NB4 (cell line): Measurements from ENCODE around the gene DGKI.

ENCODE experiments used
- MYC ChIP-seq: IDR thresholded peaks from 2 replicates; pipeline ENCODE4 v1.6.1; 2011; ENCODE audit warnings: low read depth, low read length
- TF ChIP-seq, protein P1 (sequence below): IDR thresholded peaks from one replicate; pipeline ENCODE4 v1.5.1; 2012; ENCODE audit warnings: low read depth, low read length

DNA sequence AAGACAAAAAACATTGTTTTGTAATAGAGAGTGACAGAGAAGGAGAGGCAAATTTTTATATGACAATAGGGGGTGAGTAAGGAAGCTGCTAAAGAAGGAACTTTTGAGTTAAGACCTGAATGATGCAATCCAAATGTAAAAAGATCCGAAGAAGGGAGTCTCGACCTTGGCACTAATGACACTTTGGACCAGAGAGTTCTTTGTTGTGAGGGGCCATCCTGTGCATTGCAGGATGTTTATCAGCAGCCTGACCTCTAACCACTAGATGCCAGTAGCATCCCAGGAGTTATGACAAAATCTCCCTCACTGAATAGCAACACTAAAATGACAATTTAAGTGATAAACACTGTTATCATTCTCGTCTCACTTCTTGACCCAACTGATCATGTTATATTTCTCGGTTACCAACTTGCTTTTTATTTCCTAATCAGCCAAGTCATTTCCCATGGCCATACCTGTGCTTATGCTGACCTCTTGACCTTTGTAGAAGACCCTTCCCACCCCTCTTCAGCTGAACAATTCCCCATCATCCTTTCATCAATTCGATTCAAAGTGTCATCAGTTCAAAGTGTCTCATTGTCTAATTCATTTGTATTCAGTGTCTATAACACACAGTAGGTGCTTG, 30.0 kb downstream of the DGKI start:
- TF ChIP-seq, protein P1, sequence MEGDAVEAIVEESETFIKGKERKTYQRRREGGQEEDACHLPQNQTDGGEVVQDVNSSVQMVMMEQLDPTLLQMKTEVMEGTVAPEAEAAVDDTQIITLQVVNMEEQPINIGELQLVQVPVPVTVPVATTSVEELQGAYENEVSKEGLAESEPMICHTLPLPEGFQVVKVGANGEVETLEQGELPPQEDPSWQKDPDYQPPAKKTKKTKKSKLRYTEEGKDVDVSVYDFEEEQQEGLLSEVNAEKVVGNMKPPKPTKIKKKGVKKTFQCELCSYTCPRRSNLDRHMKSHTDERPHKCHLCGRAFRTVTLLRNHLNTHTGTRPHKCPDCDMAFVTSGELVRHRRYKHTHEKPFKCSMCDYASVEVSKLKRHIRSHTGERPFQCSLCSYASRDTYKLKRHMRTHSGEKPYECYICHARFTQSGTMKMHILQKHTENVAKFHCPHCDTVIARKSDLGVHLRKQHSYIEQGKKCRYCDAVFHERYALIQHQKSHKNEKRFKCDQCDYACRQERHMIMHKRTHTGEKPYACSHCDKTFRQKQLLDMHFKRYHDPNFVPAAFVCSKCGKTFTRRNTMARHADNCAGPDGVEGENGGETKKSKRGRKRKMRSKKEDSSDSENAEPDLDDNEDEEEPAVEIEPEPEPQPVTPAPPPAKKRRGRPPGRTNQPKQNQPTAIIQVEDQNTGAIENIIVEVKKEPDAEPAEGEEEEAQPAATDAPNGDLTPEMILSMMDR: no peak
- TF ChIP-seq MYC: no peak
